Measurements from ENCODE around the gene DOCK4. TPM values are rescaled to one million over a fixed set of nuclear protein-coding genes. Genes with fewer than 3 reads are reported as not detected.

Gene DOCK4
- polyA plus RNA-seq, 1 donor (not counting 4 experiments of a cell fraction or from before 2014, with no cell fraction given): 13.9 TPM

GRCh38 chr7:112023282-112023681 lies 182.9 kb downstream of the DOCK4 start:
- Histone ChIP-seq H3K4me1 (ENCODE audit: control insufficient read depth, extremely low read depth, insufficient read depth, low read length) (no peaks in the 10 kb centered on the region), H2AFZ (ENCODE audit: control insufficient read depth, low read length) (no peak overlapping the region), H3K4me3 (ENCODE audit: control insufficient read depth in 2 of 3, extremely low read depth in 1 of 3, insufficient read depth in 2 of 3, low read depth in 1 of 3, low read length in 3 of 3) (no peak overlapping the region), H4K20me1 (ENCODE audit: control insufficient read depth, extremely low read depth, insufficient read depth, low read length) (peaks cover 2% of the 10 kb centered on the region), H3K4me2 (ENCODE audit: control insufficient read depth, extremely low read depth, insufficient read depth, low read depth, low read length) (no peak overlapping the region), H3K9me1 (ENCODE audit: control insufficient read depth, extremely low read depth, insufficient read depth, low read length) (no peaks in the 10 kb centered on the region), H3K9me3 (ENCODE audit: control insufficient read depth, low read depth, low read length) (no peaks in the 10 kb centered on the region), H3K27me3 (ENCODE audit: control insufficient read depth, extremely low read depth, insufficient read depth, low read length) (no peaks in the 10 kb centered on the region), H3K9ac (ENCODE audit: control insufficient read depth, extremely low read depth, insufficient read depth, low read length) (no peak overlapping the region), H3K36me3 (ENCODE audit: control insufficient read depth in 2 of 2, extremely low read depth in 1 of 2, insufficient read depth in 2 of 2, low read length in 2 of 2) (no peaks in the 10 kb centered on the region), H3K27ac (ENCODE audit: control insufficient read depth, insufficient read depth, low read length) (no peak overlapping the region), H3K79me2 (ENCODE audit: control insufficient read depth, insufficient read depth, low read length) (peaks cover 1% of the 10 kb centered on the region)
- no peak for TF ChIP-seq EZH2 (IDR thresholded peaks at IDR 0.05; ENCODE audit: low read length)
- TF ChIP-seq, protein P1, sequence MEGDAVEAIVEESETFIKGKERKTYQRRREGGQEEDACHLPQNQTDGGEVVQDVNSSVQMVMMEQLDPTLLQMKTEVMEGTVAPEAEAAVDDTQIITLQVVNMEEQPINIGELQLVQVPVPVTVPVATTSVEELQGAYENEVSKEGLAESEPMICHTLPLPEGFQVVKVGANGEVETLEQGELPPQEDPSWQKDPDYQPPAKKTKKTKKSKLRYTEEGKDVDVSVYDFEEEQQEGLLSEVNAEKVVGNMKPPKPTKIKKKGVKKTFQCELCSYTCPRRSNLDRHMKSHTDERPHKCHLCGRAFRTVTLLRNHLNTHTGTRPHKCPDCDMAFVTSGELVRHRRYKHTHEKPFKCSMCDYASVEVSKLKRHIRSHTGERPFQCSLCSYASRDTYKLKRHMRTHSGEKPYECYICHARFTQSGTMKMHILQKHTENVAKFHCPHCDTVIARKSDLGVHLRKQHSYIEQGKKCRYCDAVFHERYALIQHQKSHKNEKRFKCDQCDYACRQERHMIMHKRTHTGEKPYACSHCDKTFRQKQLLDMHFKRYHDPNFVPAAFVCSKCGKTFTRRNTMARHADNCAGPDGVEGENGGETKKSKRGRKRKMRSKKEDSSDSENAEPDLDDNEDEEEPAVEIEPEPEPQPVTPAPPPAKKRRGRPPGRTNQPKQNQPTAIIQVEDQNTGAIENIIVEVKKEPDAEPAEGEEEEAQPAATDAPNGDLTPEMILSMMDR (optimal IDR thresholded peaks at IDR 0.05 in 1 of 3, IDR thresholded peaks at IDR 0.05 in 1 of 3, conservative IDR thresholded peaks at IDR 0.05 in 1 of 3; ENCODE audit: extremely low read depth in 1 of 3, insufficient read depth in 2 of 3, low read length in 3 of 3): no peak
- DNase-seq (ENCODE audit: low read depth, low spot score) (no peak), FAIRE-seq (no peak)
- dilution Hi-C loops (cut with MboI; ENCODE audit: extremely low pct_ligation_motif_present, low sequenced_read_pairs): no loop called here

DNA sequence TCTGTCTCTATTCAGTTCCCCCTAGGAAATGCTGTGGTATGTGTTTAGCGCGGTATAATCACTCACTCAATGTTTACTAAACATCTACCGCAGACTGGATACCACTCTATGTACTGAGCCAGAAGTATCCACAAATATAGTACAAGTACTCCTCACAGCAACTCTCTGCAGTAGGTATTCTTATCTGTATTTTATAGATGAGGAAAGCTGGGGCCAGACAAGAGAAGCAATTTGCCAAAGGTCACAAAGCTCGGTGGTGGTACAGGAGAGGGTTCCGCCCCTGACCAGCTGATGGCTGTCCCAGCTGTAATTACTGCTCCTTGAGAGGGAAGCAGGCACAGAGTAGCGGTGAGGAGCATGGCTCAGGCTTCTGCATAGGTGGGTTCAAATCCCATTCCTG lies 184.1 kb downstream of the DOCK4 start:
- Histone ChIP-seq H3K27me3 (ENCODE audit: control insufficient read depth, extremely low read depth, insufficient read depth, low read length) (no peaks in the 10 kb centered on the region), H3K4me3 (ENCODE audit: control insufficient read depth in 2 of 3, extremely low read depth in 1 of 3, insufficient read depth in 2 of 3, low read depth in 1 of 3, low read length in 3 of 3) (no peak overlapping the region), H3K79me2 (ENCODE audit: control insufficient read depth, insufficient read depth, low read length) (peaks cover 1% of the 10 kb centered on the region), H3K36me3 (ENCODE audit: control insufficient read depth in 2 of 2, extremely low read depth in 1 of 2, insufficient read depth in 2 of 2, low read length in 2 of 2) (no peaks in the 10 kb centered on the region), H3K4me2 (ENCODE audit: control insufficient read depth, extremely low read depth, insufficient read depth, low read depth, low read length) (no peak overlapping the region), H3K27ac (ENCODE audit: control insufficient read depth, insufficient read depth, low read length) (no peak overlapping the region), H3K4me1 (ENCODE audit: control insufficient read depth, extremely low read depth, insufficient read depth, low read length) (no peaks in the 10 kb centered on the region), H3K9me1 (ENCODE audit: control insufficient read depth, extremely low read depth, insufficient read depth, low read length) (no peaks in the 10 kb centered on the region), H3K9ac (ENCODE audit: control insufficient read depth, extremely low read depth, insufficient read depth, low read length) (no peak overlapping the region), H3K9me3 (ENCODE audit: control insufficient read depth, low read depth, low read length) (no peaks in the 10 kb centered on the region), H4K20me1 (ENCODE audit: control insufficient read depth, extremely low read depth, insufficient read depth, low read length) (peaks cover 2% of the 10 kb centered on the region), H2AFZ (ENCODE audit: control insufficient read depth, low read length) (no peak overlapping the region)
- FAIRE-seq (no peak), DNase-seq (ENCODE audit: low read depth, low spot score) (no peak)
- dilution Hi-C loops (cut with MboI; ENCODE audit: extremely low pct_ligation_motif_present, low sequenced_read_pairs): no loop called here
- TF ChIP-seq, protein P1 (optimal IDR thresholded peaks at IDR 0.05 in 1 of 3, IDR thresholded peaks at IDR 0.05 in 1 of 3, conservative IDR thresholded peaks at IDR 0.05 in 1 of 3; ENCODE audit: extremely low read depth in 1 of 3, insufficient read depth in 2 of 3, low read length in 3 of 3): no peak
- no peak for TF ChIP-seq EZH2 (IDR thresholded peaks at IDR 0.05; ENCODE audit: low read length)
